OCI-LY7 (cell line): ENCODE data around the gene UBAP1. TPM values are rescaled to one million over a fixed set of nuclear protein-coding genes. Genes with fewer than 3 reads are reported as not detected.

ENCODE experiments used
- BruUV-seq: library from RNA; stranded (reverse); fragments of 400-500 nt; replicated peaks from 2 replicates; lab custom pipeline; 2021; lab: Mats Ljungman, UMichigan
- CTCF ChIA-PET: fragments of 300-600 bp; sonication (Branson Sonifier 250); formaldehyde crosslinking; loops from one replicate; lab custom pipeline; 2022; ENCODE audit warnings: antibody characterized with exemption; ENCODE audit not compliant: unreplicated experiment; lab: Charles Lee
- POLR2A ChIA-PET: fragments of 300-600 bp; sonication (Branson Sonifier 250); formaldehyde crosslinking; loops from one replicate; lab custom pipeline; 2022; ENCODE audit warnings: antibody characterized with exemption; lab: Charles Lee
- DNase-seq: peaks from one replicate; pipeline ENCODE4 v3.0.0-alpha.2; 2015; ENCODE audit warnings: low spot score
- H2AFZ ChIP-seq: fragments of 200-600 bp; sonication (generic), shearing (Covaris generic); 2 replicates; pipeline ENCODE4 v1.6.1; 2014; ENCODE audit warnings: mild to moderate bottlenecking, antibody characterized with exemption, low read length, moderate library complexity
- H3K27ac ChIP-seq: fragments of 200-600 bp; sonication (generic); 2 replicates; pipeline ENCODE4 v1.5.1; 2014; ENCODE audit warnings: mixed run types, low read depth, mild to moderate bottlenecking, moderate library complexity, low read length, inconsistent platforms; ENCODE audit not compliant: poor library complexity, severe bottlenecking
- H3K36me3 ChIP-seq: fragments of 200-600 bp; sonication (generic); 2 replicates; pipeline ENCODE4 v1.6.1; 2014; ENCODE audit warnings: mild to moderate bottlenecking, antibody characterized with exemption, low read length, moderate library complexity, mixed read lengths; ENCODE audit not compliant: insufficient read depth
- H3K4me1 ChIP-seq: fragments of 200-600 bp; sonication (generic); 2 replicates; pipeline ENCODE4 v1.5.1; 2014; ENCODE audit warnings: mild to moderate bottlenecking, low read length; ENCODE audit not compliant: insufficient read depth, poor library complexity, severe bottlenecking
- H3K4me2 ChIP-seq: fragments of 200-600 bp; sonication (generic); 2 replicates; pipeline ENCODE4 v1.6.1; 2014; ENCODE audit warnings: mild to moderate bottlenecking, low read length
- H3K4me3 ChIP-seq: fragments of 200-600 bp; sonication (generic); 2 replicates; pipeline ENCODE4 v1.5.1; 2014; ENCODE audit warnings: mild to moderate bottlenecking, low read depth, low read length; ENCODE audit not compliant: poor library complexity, severe bottlenecking
- H3K79me2 ChIP-seq: fragments of 200-600 bp; sonication (generic); 2 replicates; pipeline ENCODE4 v1.6.1; 2016; ENCODE audit warnings: low read depth, mild to moderate bottlenecking, low read length, moderate library complexity, mixed read lengths; ENCODE audit not compliant: insufficient read depth
- H3K9me2 ChIP-seq: fragments of 200-600 bp; sonication (generic); 2 replicates; pipeline ENCODE4 v1.6.1; 2016; ENCODE audit warnings: mild to moderate bottlenecking, low read length, mixed read lengths; ENCODE audit not compliant: insufficient read depth
- H3K9me3 ChIP-seq: fragments of 200-600 bp; sonication (generic); 2 replicates; pipeline ENCODE4 v1.6.1; 2014; ENCODE audit warnings: mild to moderate bottlenecking, mixed run types, low read length, mixed read lengths
- H4K20me1 ChIP-seq: fragments of 200-600 bp; sonication (generic); 2 replicates; pipeline ENCODE4 v1.6.1; 2014; ENCODE audit warnings: mild to moderate bottlenecking, antibody characterized with exemption, low read length, moderate library complexity, mixed read lengths; ENCODE audit not compliant: insufficient read depth
- CTCF ChIP-seq: fragments of 200-600 bp; sonication (generic); conservative IDR thresholded peaks from 2 replicates; pipeline ENCODE4 v1.5.1; 2014; ENCODE audit warnings: mild to moderate bottlenecking, antibody characterized with exemption, low read length, moderate library complexity, mixed read lengths
- EZH2phosphoT487 ChIP-seq: fragments of 200-600 bp; sonication (generic); IDR thresholded peaks from 2 replicates; pipeline ENCODE4 v1.6.1; 2018; ENCODE audit warnings: low read depth, borderline replicate concordance, mild to moderate bottlenecking, mixed run types, antibody characterized with exemption, low read length, moderate library complexity, mixed read lengths
- intact Hi-C: fragments of 100-400 bp; cut with micrococcal nuclease; formaldehyde crosslinking; loops from one replicate; pipeline ENCODE4 v1.10.0; 2022; ENCODE audit not compliant: unreplicated experiment
- total RNA-seq, 2 experiments: library from RNA; depleted of rRNA in 1 of 2; stranded (reverse); fragments of >200 nt in 1 of 2; shearing (Covaris generic) in 1 of 2; gene quantifications; 2 replicates each; pipeline ENCODE4 v1.2.3, GENCODE V29; 2014 to 2022

Gene UBAP1
- total RNA-seq, 2 experiments from 2014 or later, result 12.4 to 22.4 TPM

- Histone ChIP-seq H4K20me1 (no peaks in the 10 kb centered on the region), H3K79me2 (no peaks in the 10 kb centered on the region), H3K4me2 (no peak overlapping the region), H3K36me3 (no peaks in the 10 kb centered on the region), H3K4me1 (no peaks in the 10 kb centered on the region), H3K27ac (no peak overlapping the region), H3K9me2 (no peaks in the 10 kb centered on the region), H3K9me3 (no peaks in the 10 kb centered on the region), H3K4me3 (no peak overlapping the region), H2AFZ (no peak overlapping the region)
- intact Hi-C loops, result no loop called here
- TF ChIP-seq CTCF, result peak; percentile 74
- no peak for TF ChIP-seq EZH2phosphoT487
- DNase-seq, result peak; percentile 54
- CTCF ChIA-PET, result no interaction called here
- POLR2A ChIA-PET, result interaction anchor here (0.7 to 1.6 kb wide), 4 partner anchors 10 to 233 kb away, joined by 3 to 9 read pairs (median 4); no protein-coding TSS in a partner anchor
- no TSS peak for BruUV-seq
Observed at GRCh38 chr9:34139477-34140146, 39.2 kb upstream of the UBAP1 start.

GRCh38 chr9:34140853-34141252, 38.0 kb upstream of the UBAP1 start:
- TF ChIP-seq CTCF, result no peak
- no peak for TF ChIP-seq EZH2phosphoT487
- no peak for DNase-seq
- intact Hi-C loops, result no loop called here
- Histone ChIP-seq H3K27ac (no peak overlapping the region), H3K4me1 (no peaks in the 10 kb centered on the region), H4K20me1 (no peaks in the 10 kb centered on the region), H3K79me2 (no peaks in the 10 kb centered on the region), H3K4me3 (no peak overlapping the region), H3K36me3 (no peaks in the 10 kb centered on the region), H2AFZ (no peak overlapping the region), H3K9me2 (no peaks in the 10 kb centered on the region), H3K4me2 (no peak overlapping the region), H3K9me3 (no peaks in the 10 kb centered on the region)
- CTCF ChIA-PET, result no interaction called here
- POLR2A ChIA-PET, result interaction anchor here (0.6 kb wide), 1 partner anchor 9 kb away, joined by 3 read pairs; no protein-coding TSS in a partner anchor
- no TSS peak for BruUV-seq

- H3K9me3 ChIP-seq, result no peaks in the 10 kb centered on the region
- H3K9me2 ChIP-seq, result no peaks in the 10 kb centered on the region
- ChIA-PET CTCF (no interaction called here), POLR2A (interaction anchor here (0.5 to 1.0 kb wide), 3 partner anchors 9 to 14 kb away, joined by 3 to 5 read pairs (median 5); no protein-coding TSS in a partner anchor)
- H3K4me3 ChIP-seq, result no peak overlapping the region
- no peaks in the 10 kb centered on the region for H3K36me3 ChIP-seq
- DNase-seq, result no peak
- intact Hi-C loops, result no loop called here
- BruUV-seq, result no TSS peak
- H3K27ac ChIP-seq, result no peak overlapping the region
- H3K79me2 ChIP-seq, result no peaks in the 10 kb centered on the region
- no peak overlapping the region for H2AFZ ChIP-seq
- H3K4me1 ChIP-seq, result no peaks in the 10 kb centered on the region
- H4K20me1 ChIP-seq, result no peaks in the 10 kb centered on the region
- TF ChIP-seq CTCF (no peak), EZH2phosphoT487 (no peak)
- no peak overlapping the region for H3K4me2 ChIP-seq
Observed at GRCh38 chr9:34143116-34143515, 35.7 kb upstream of the UBAP1 start.
